Gastrocnemius medialis (tissue), 4 donors: ENCODE results near the gene TCF4.

Experiments used
- POLR2A ChIP-seq, 2 donors: fragments of 450-650 bp; IDR thresholded peaks; one replicate each; pipeline ENCODE4 v1.6.1; 2017; ENCODE audit warnings: antibody characterized with exemption in 2 of 2, mild to moderate bottlenecking in 2 of 2, moderate library complexity in 2 of 2
- TF ChIP-seq, protein P1 (sequence below), 5 experiments: fragments of 450-650 bp in 3 of 5; fragments of 200-600 bp in 2 of 5; sonication (generic) in 2 of 5; IDR thresholded peaks in 4 of 5; conservative IDR thresholded peaks in 1 of 5; 1 replicate in 4 of 5; 2 replicates in 1 of 5; pipeline ENCODE4 v1.5.1; 2016 to 2019; ENCODE audit warnings: antibody characterized with exemption in 5 of 5, mild to moderate bottlenecking in 3 of 5, moderate library complexity in 3 of 5

DNA sequence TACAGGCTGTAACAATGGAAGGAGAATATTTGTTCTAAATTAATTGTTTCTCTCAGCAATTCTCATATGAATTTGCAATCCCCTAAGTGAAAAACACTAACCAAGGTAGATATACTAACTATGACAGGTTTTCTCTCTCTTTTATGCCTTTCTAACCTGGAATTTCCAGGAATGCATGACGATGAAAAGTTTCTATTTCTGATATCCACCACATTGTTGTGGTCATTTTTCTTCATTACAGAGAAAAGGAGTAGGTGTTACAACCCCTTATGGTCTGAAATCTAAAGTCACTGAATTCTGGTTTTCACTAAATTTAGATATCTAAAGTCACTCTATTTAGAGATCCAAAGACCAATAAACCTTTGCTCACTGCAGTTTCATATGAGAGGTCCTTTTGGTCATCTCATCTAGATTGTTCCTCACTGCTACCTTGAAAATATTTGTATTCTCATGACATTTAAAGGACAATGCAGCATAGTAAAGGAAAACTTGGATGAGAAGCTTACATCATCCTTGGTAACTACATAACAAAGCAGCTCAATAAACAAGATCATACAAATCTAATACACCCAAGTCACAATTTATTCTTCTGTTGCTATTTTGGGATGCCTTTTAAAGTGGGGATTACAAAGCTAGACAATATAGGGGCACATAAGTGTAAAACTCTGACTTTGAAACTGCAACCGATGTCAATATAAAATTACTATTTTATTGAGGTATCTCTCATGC lies 85.8 kb downstream of the TCF4 start:
- TF ChIP-seq POLR2A (IDR thresholded peaks at IDR 0.05) = no peak
- TF ChIP-seq, protein P1, sequence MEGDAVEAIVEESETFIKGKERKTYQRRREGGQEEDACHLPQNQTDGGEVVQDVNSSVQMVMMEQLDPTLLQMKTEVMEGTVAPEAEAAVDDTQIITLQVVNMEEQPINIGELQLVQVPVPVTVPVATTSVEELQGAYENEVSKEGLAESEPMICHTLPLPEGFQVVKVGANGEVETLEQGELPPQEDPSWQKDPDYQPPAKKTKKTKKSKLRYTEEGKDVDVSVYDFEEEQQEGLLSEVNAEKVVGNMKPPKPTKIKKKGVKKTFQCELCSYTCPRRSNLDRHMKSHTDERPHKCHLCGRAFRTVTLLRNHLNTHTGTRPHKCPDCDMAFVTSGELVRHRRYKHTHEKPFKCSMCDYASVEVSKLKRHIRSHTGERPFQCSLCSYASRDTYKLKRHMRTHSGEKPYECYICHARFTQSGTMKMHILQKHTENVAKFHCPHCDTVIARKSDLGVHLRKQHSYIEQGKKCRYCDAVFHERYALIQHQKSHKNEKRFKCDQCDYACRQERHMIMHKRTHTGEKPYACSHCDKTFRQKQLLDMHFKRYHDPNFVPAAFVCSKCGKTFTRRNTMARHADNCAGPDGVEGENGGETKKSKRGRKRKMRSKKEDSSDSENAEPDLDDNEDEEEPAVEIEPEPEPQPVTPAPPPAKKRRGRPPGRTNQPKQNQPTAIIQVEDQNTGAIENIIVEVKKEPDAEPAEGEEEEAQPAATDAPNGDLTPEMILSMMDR (IDR thresholded peaks at IDR 0.05 in 4 of 5, conservative IDR thresholded peaks at IDR 0.05 in 1 of 5) = no peak
